MM.1S (cell line): ENCODE measurements around the gene CD99L2.

ENCODE experiments used
- CTCF ChIP-seq: fragments of 300-600 bp; sonication (generic); IDR thresholded peaks from 2 replicates; pipeline ENCODE4 v1.5.1; 2016; ENCODE audit warnings: antibody characterized with exemption, low read length, mixed read lengths
- EZH2 ChIP-seq: fragments of 300-600 bp; sonication (generic); optimal IDR thresholded peaks from 2 replicates; pipeline ENCODE3; 2017; ENCODE audit warnings: low read depth, mild to moderate bottlenecking, antibody characterized with exemption, low read length, mixed read lengths
- EZH2phosphoT487 ChIP-seq: fragments of 300-600 bp; sonication (generic); IDR thresholded peaks from 2 replicates; pipeline ENCODE4 v1.6.1; 2018; ENCODE audit warnings: antibody characterized with exemption, low read length

GRCh38 chrX:150779385-150779784, 119.1 kb downstream of the CD99L2 start:
- no peak for TF ChIP-seq EZH2
- TF ChIP-seq CTCF: no peak
- TF ChIP-seq EZH2phosphoT487: no peak
